AG09309 (cell line): Measurements from ENCODE around the gene PPM1L.

Experiments
- DNase-seq: peaks from one replicate; pipeline ENCODE4 v3.0.0-alpha.2; 2010; ENCODE audit warnings: low read depth
- H3K4me3 ChIP-seq: 2 replicates; pipeline ENCODE4 v1.5.1; 2011; ENCODE audit warnings: mild to moderate bottlenecking, low read depth, low read length, moderate library complexity; ENCODE audit not compliant: control insufficient read depth
- CTCF ChIP-seq: IDR thresholded peaks from 2 replicates; pipeline ENCODE4 v1.5.1; 2011; ENCODE audit warnings: mild to moderate bottlenecking, low read depth, low read length, inconsistent platforms; ENCODE audit not compliant: insufficient read depth, control insufficient read depth; ENCODE audit errors: missing control alignments

PPM1L gene

GRCh38 chr3:160725338-160725737, 30.7 kb upstream of the PPM1L start:
- H3K4me3 ChIP-seq: no peak overlapping the region
- no peak for TF ChIP-seq CTCF
- DNase-seq: no peak

DNA sequence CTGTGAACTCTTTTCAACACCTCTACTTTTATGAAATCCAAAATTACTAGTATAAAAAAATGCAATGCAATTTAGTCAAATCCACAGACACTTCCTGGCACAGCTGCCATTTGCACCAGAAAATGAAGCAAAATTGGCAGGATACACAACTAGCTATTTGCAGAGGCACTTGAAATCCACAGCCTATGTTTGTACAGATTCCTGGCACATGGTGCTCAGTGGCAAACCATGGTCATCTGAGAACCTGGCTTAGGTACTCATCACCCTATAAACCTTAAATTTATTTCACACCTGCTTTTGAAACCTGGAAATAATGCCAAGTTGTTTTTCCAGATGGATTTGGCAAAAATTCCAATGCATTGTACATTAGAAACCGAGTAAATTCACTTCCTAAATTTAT, 20.2 kb upstream of the PPM1L start:
- DNase-seq: no peak
- no peak overlapping the region for H3K4me3 ChIP-seq
- no peak for TF ChIP-seq CTCF

- DNase-seq: no peak
- no peak for TF ChIP-seq CTCF
- no peak overlapping the region for H3K4me3 ChIP-seq
These were observed 18.0 kb upstream of the PPM1L start for GRCh38 chr3:160738048-160738447.

DNA sequence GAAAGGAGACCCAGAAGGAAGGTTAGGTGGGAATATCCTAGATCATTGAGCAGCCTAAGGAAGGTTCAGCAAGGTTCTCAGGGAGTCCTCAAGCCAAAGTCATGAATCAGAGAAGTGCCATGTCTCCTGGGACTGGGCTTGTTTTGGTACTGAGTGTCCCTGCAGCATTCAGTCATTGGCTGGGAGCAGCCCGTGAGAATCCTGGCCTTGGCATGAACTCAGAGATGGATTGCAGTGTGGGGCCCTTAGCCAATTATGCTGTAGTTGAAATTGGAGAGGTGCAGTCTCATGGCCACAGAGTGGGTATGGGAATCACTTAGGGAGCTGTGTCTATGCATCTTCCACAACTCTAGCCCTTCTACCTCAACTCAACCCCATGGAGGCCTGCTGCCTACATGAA, 17.0 kb upstream of the PPM1L start:
- H3K4me3 ChIP-seq: no peak overlapping the region
- DNase-seq: no peak
- no peak for TF ChIP-seq CTCF

DNA sequence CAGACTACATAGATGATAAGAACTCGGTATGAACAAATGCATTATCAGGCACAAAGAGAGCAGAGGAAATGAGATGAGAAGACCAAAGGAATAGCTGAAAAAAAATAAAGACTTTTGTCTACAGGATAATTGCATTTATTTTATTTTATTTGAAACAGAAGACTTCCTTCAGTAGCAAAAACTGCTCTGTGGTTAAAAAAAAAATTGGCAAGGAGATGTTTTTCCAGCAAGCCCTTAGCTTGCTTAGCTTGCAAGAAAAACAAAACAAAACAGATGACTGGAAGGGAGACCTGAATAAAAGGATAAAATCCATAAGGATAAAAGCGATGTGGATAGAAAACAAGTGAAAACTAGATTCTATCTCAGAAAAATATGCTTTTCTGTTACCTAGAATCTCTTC, 9.1 kb upstream of the PPM1L start:
- no peak for DNase-seq
- H3K4me3 ChIP-seq: no peak overlapping the region
- TF ChIP-seq CTCF: no peak

- H3K4me3 ChIP-seq: no peak overlapping the region
- no peak for TF ChIP-seq CTCF
- DNase-seq: no peak
These were observed 8.6 kb upstream of the PPM1L start for GRCh38 chr3:160747422-160747821.

DNA sequence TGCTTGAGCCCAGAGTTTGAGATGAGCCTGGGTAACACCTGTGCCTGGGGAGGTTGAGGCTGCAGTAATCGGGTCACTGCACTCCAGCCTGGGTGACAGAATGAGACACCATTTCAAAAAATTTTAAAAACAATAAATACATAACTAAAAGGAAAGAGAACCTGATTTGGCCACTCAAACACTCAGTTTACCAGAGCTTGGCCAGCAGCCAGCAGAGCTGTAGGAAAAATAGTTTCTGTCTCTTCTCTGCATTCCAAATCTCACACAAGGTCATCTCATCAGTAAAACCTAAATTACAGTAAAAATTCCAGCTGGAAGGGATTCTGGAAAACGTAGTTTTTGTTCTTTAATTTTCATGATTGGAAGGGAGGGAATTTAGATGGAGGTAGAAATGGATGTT, 7.8 kb upstream of the PPM1L start:
- DNase-seq: no peak
- H3K4me3 ChIP-seq: no peak overlapping the region
- no peak for TF ChIP-seq CTCF
